Adrenal gland (tissue), 5 donors: ENCODE results near the gene ICA1.

Experiments used
- POLR2A ChIP-seq, 2 donors: fragments of 450-650 bp; IDR thresholded peaks; one replicate each; pipeline ENCODE4 v1.6.1; 2017; ENCODE audit warnings: antibody characterized with exemption in 2 of 2, mild to moderate bottlenecking in 2 of 2, moderate library complexity in 1 of 2
- TF ChIP-seq, protein P1 (sequence below), 6 experiments: fragments of 450-650 bp in 4 of 6; fragments of 200-600 bp in 2 of 6; sonication (generic) in 1 of 6; IDR thresholded peaks; 1 replicate in 5 of 6; 2 replicates in 1 of 6; pipeline versions ENCODE4 v1.5.1 to v1.8.0; 2016 to 2021; ENCODE audit warnings: antibody characterized with exemption in 6 of 6, mild to moderate bottlenecking in 2 of 6, moderate library complexity in 1 of 6
- donor health status: DM: no; HTN: no; CAD: no.

DNA sequence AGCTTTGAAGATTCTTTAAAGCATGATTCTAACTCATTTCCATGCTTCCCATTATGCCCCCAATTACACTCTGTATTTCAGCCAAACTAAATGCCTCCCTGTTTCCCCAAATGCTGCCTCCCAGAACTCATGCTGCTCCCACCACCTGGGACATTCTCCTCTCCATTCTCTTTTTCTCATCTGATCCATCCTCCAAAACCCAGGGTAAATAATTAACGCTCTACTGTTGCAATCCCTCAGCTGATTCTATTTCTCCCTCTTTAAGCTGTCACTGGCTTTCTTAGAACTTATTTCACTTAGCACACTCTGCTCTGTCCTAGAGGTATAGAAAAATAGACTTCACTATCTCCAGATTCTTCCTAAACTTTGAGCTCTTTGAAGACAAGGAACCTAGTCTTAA, 104.7 kb downstream of the ICA1 start:
- TF ChIP-seq, protein P1, sequence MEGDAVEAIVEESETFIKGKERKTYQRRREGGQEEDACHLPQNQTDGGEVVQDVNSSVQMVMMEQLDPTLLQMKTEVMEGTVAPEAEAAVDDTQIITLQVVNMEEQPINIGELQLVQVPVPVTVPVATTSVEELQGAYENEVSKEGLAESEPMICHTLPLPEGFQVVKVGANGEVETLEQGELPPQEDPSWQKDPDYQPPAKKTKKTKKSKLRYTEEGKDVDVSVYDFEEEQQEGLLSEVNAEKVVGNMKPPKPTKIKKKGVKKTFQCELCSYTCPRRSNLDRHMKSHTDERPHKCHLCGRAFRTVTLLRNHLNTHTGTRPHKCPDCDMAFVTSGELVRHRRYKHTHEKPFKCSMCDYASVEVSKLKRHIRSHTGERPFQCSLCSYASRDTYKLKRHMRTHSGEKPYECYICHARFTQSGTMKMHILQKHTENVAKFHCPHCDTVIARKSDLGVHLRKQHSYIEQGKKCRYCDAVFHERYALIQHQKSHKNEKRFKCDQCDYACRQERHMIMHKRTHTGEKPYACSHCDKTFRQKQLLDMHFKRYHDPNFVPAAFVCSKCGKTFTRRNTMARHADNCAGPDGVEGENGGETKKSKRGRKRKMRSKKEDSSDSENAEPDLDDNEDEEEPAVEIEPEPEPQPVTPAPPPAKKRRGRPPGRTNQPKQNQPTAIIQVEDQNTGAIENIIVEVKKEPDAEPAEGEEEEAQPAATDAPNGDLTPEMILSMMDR (IDR thresholded peaks at IDR 0.05): no peak
- no peak for TF ChIP-seq POLR2A (IDR thresholded peaks at IDR 0.05)
